Tibial nerve (tissue), 4 donors: ENCODE results near the gene PCDH9.

Experiments
- CTCF ChIP-seq, 5 experiments: fragments of 200-600 bp in 3 of 5; fragments of 450-650 bp in 2 of 5; sonication (generic) in 3 of 5; IDR thresholded peaks; one replicate each; pipeline ENCODE4 v1.5.1; 2016 to 2019; ENCODE audit warnings: antibody characterized with exemption in 5 of 5, mild to moderate bottlenecking in 3 of 5, moderate library complexity in 2 of 5
- EP300 ChIP-seq, 2 donors: sonication (generic); formaldehyde crosslinking; IDR thresholded peaks; one replicate each; pipeline ENCODE4 v1.6.1; 2017; ENCODE audit warnings: antibody characterized with exemption in 2 of 2, mild to moderate bottlenecking in 1 of 2
- POLR2A ChIP-seq, 2 donors: fragments of 450-650 bp; IDR thresholded peaks; one replicate each; pipeline ENCODE4 v1.6.1; 2017; ENCODE audit warnings: antibody characterized with exemption in 2 of 2, mild to moderate bottlenecking in 2 of 2, moderate library complexity in 2 of 2

- no peak for TF ChIP-seq CTCF (IDR thresholded peaks at IDR 0.05)
- no peak for TF ChIP-seq POLR2A (IDR thresholded peaks at IDR 0.05)
- no peak for TF ChIP-seq EP300 (IDR thresholded peaks at IDR 0.05)
Observed at GRCh38 chr13:66534561-66534960, 695.6 kb downstream of the PCDH9 start.
